ENCODE data around the gene FRMD4B.
A peak's percentile ranks its signal among the peaks of the same experiment; 100 is the strongest.

FRMD4B gene

GRCh38 chr3:69197455-69197854, 188.4 kb downstream of the FRMD4B start:
- no peak for TF ChIP-seq CTCF (IDR thresholded peaks at IDR 0.05; ENCODE audit: unreplicated experiment in 3 of 3)
- Mint-ChIP-seq H3K27me3 (ENCODE audit: low read depth) (no peaks in the 10 kb centered on the region), H3K4me3 (peak overlapping the region in 1 of 3 experiments; percentile 4), H3K4me1 (peaks cover 30% of the 10 kb centered on the region), H3K36me3 (ENCODE audit: low read depth) (peaks cover 49% of the 10 kb centered on the region), H3K9me3 (no peaks in the 10 kb centered on the region), H3K27ac (peak overlapping the region in 1 of 3 experiments; percentile 29)

GRCh38 chr3:69196876-69197275, 189.0 kb downstream of the FRMD4B start:
- TF ChIP-seq CTCF (IDR thresholded peaks at IDR 0.05; ENCODE audit: unreplicated experiment in 3 of 3) = no peak
- Mint-ChIP-seq H3K4me3 (peak overlapping the region in 1 of 3 experiments; percentile 4), H3K27me3 (ENCODE audit: low read depth) (no peaks in the 10 kb centered on the region), H3K27ac (no peak overlapping the region), H3K9me3 (no peaks in the 10 kb centered on the region), H3K4me1 (peaks cover 30% of the 10 kb centered on the region), H3K36me3 (ENCODE audit: low read depth) (peaks cover 53% of the 10 kb centered on the region)

GRCh38 chr3:69194431-69195165, 191.3 kb downstream of the FRMD4B start:
- peak overlapping the region in 1 of 3 experiments; percentile 9 for H3K27ac Mint-ChIP-seq
- no peaks in the 10 kb centered on the region for H3K27me3 Mint-ChIP-seq (ENCODE audit: low read depth)
- H3K4me3 Mint-ChIP-seq = no peak overlapping the region
- no peak for TF ChIP-seq CTCF (IDR thresholded peaks at IDR 0.05; ENCODE audit: unreplicated experiment in 3 of 3)
- no peaks in the 10 kb centered on the region for H3K9me3 Mint-ChIP-seq
- peaks cover 15% of the 10 kb centered on the region for H3K4me1 Mint-ChIP-seq
- peaks cover 74% of the 10 kb centered on the region for H3K36me3 Mint-ChIP-seq (ENCODE audit: low read depth)

GRCh38 chr3:69193749-69194148, 192.1 kb downstream of the FRMD4B start:
- Mint-ChIP-seq H3K4me3 (no peak overlapping the region), H3K36me3 (ENCODE audit: low read depth) (peaks cover 78% of the 10 kb centered on the region), H3K4me1 (peaks cover 10% of the 10 kb centered on the region), H3K9me3 (no peaks in the 10 kb centered on the region), H3K27me3 (ENCODE audit: low read depth) (no peaks in the 10 kb centered on the region), H3K27ac (no peak overlapping the region)
- TF ChIP-seq CTCF (IDR thresholded peaks at IDR 0.05; ENCODE audit: unreplicated experiment in 3 of 3) = no peak

- peaks cover 78% of the 10 kb centered on the region for H3K36me3 Mint-ChIP-seq (ENCODE audit: low read depth)
- no peak overlapping the region for H3K4me3 Mint-ChIP-seq
- peaks cover 4% of the 10 kb centered on the region for H3K4me1 Mint-ChIP-seq
- no peaks in the 10 kb centered on the region for H3K9me3 Mint-ChIP-seq
- TF ChIP-seq CTCF (IDR thresholded peaks at IDR 0.05; ENCODE audit: unreplicated experiment in 3 of 3) = no peak
- H3K27me3 Mint-ChIP-seq (ENCODE audit: low read depth) = no peaks in the 10 kb centered on the region
- H3K27ac Mint-ChIP-seq = no peak overlapping the region
Measured at GRCh38 chr3:69191516-69191915, 194.4 kb downstream of the FRMD4B start.

- Mint-ChIP-seq H3K4me3 (no peak overlapping the region), H3K4me1 (peaks cover 4% of the 10 kb centered on the region), H3K27me3 (ENCODE audit: low read depth) (no peaks in the 10 kb centered on the region), H3K9me3 (no peaks in the 10 kb centered on the region), H3K36me3 (ENCODE audit: low read depth) (peaks cover 73% of the 10 kb centered on the region), H3K27ac (no peak overlapping the region)
- no peak for TF ChIP-seq CTCF (IDR thresholded peaks at IDR 0.05; ENCODE audit: unreplicated experiment in 3 of 3)
Measured at GRCh38 chr3:69189487-69189886, 196.4 kb downstream of the FRMD4B start.
